Measurements from ENCODE around the gene SLC43A1.
"Not testable (repeated sequence)": the region's sequence is repeated elsewhere in the genome, so short reads cannot be mapped to it uniquely, and the experiment has no call there.

Gene SLC43A1

DNA sequence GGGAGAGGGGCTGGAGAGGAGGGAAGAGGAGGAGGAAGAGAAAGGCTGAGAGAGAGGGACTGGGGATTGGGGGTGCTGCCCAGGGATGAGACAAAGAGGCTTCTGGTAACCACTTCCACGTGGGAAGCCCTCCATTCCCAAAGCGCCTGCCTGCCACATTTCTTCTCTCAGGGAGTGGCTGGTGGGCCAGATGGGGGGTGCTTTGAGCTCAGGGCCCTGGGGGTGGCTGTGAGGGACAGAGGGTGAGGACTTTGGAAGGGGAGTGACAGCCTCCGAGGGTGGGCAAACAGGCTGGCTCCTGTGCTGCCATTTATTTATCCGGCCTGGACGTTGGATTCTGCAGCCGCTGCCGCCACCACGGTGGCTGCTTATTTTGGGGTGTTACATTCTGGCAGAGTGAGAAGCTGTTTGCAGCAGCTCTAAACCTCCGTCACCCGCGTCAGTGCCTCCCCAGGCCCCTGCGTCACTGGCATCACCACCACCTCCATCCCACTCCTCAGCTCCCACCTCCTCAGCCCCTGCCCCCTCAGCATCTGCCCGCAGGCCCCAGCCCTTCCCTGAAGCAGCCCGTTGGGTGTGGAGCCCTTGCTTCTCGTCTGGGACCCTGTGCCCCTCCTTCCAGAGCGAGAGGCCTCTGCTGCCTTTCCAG lies 53.5 kb downstream of the SLC43A1 start:
- DNase-seq (ENCODE audit: low read depth in 1 of 2, low spot score in 1 of 2), result no peak

DNA sequence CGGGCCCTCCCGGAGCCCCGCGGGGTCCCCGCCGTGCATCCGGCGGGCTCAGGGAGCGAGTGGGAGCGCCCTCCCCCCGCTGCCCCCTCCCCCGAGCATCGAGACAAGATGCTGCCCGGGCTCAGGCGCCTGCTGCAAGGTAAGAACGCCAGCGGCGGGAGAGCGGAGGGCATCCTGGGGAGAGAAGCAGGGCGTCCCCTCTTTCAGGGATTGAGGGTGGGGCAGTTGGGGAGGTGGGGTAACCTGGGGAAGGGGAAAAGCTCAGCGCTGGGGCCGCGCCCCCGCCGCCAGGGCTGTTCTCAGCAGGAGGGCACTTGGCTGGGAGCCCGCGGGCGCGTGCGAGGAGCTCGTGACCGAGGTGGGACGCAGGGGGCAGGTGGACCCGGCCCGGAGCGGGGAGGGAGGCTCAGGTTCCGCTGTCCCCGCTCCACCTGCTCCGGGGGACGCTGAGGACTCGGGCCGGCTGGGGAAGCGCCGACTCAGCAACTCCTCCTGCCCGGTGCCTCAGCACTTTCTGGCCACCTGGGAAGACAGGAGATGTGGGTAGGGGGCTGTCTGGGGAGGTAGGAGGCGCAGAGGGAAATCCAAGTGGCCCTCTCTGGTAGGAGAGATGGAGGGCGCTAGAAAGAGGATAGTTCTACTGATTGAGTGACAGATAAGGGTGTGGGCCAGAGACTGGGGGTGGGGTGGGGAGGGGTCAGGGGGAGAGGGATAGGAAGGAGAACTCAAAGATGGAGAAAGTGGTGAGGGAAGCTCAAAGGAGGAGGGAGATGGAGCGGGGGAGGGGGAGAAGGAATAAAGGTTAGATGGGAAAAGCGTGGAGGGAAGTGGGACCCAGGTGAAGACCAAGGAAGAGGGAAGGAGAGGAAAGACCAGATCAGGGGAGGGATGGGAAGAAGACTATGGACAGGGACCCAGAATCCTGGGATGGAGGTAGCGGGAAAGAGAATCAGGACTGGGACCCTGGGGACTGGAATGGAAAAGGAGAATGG lies 54.4 kb downstream of the SLC43A1 start:
- DNase-seq (ENCODE audit: low read depth in 1 of 2, low spot score in 1 of 2), result no peak

DNA sequence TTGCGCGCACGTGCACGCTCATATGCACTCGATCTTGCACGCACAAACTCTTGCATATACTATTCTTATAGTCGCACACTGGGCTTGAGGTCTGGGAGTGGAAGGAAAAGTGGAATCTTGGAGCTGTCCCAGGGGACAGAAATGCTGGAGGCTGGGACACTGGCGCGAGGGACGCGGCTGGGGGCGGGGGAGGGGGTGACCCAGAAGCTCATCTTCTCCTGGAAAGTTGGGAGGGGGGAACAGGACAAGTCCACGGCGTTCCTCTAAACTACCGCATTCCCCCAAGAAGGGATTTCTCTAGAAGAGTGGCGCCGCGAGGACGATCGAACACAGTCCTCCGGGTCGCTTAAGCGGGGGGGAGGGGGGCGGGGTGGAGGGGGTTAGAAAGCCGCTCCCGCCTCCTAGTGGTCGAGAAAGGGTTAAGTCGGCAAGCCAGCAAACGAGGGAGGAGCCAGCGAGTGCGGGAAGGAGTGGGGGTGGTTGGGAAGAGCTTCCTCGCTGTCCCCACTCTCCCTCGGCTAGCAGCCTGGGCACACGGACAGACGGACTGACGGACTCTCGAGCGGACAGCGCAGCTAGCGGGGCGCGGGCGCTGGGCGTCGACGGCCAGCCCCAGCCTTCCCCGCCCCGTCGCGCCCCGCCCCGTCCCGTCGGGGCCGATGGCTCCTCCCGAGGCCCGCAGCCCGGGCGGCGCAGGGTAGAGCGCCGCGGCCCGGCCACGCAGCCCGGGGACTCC lies 55.3 kb downstream of the SLC43A1 start, which contains the start of gene RTN4RL2:
Gene RTN4RL2, plus strand, starts transcription at position 507 of the 736 bp plus-strand sequence. CDS start 338 bp downstream, outside the sequence.
- DNase-seq (ENCODE audit: low read depth in 1 of 2, low spot score in 1 of 2), result no peak

DNA sequence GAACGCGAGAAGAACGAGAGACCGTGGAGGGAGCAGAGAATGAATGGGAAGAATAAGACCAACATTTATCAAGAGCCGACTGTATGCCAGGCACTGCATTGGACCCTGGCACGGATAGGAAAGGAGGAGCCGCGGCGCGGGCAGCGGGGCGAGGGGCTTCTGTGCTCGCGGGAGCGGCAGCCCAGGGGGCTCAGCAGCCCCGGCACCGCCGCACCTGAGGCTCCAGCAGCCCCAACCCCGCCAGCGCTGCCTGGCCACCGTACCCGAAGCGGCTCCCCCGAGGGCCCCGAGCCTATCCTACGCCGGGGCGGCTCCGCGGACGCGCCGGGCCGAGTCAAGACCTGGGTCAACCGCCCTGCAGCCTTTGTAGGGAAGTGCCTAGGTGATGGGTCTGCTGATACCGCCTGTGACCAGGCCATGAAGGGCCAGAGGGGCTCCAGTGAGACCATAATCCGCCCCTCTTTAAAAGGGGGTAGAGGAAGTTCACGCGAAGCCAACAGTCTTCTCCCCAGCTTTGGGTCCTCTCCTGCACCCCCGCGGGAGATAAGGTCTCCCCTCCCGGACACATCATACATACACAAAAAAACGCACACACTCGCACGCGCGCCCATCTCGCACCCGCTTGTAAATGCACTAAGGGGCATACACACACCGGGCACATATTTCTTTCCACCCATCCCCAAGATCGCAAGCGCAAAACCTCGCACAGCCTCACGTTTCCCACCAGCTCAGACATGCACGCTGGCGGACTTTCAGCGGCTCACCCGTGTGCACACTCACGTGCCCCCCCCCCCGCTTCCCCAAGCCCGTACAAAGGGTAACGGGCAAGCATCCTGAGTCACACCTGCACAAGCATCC lies 56.1 kb downstream of the SLC43A1 start:
- no peak for DNase-seq (ENCODE audit: low read depth in 1 of 2, low spot score in 1 of 2)

DNA sequence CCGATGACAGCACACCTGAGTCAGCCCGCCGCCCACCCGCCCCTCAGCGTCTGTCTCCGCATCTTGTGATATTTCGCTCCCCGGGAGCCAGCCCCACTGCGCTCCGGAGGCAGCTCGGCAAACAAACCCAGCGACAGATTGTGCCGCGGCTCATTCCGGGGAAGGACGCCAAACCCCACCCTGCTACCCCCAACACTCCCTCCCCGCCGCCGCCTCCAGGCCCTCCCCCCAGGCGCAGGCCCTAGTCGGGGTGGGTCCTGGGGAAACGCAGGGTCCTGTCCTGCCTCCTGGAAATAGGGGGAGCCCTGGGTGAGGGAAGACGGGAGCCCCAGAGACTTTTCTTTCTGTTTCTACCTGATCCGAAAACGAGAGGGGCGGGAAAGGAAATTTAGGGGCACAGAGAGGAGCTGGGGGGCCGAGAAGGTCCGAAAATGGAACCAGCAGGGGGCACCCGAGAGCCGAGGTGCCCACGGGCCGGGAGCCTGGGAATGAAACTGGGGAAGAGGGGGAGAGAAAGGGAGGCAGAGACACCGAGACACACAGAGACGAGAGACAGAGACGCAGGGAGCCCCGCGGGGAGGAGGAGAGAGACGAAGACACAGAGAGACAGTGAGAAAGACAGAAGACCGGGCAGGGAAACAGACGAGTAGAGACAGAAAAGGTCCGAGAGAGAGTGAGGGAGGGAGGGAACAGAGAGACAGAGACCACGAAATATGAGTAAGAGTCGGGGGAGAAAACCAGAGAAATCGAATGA lies 56.9 kb downstream of the SLC43A1 start:
- DNase-seq (ENCODE audit: low read depth in 1 of 2, low spot score in 1 of 2), result peak in 1 of 2 donors; percentile 37

DNA sequence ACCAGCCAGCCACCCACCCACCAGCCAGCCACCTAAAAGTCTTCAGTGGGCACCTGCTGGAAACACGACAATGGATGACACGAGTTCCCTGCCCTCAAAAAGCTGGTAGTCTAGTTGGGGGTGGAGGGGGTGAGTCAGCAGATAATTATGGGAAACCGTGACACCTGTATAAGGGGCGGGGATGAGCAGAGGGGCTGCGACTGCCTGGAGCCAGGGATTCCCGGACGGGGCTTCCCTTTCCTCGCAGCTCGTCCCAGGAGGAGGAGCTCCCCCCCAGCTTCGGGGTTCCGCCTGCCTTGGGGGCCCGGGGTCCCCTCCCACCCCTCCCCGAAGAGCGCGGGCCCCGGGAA lies 57.5 kb downstream of the SLC43A1 start:
- DNase-seq (ENCODE audit: low read depth in 1 of 2, low spot score in 1 of 2), result no peak

- DNase-seq (ENCODE audit: low read depth in 1 of 2, low spot score in 1 of 2), result no peak
Measured at GRCh38 chr11:57457643-57458023, 57.9 kb downstream of the SLC43A1 start.

DNA sequence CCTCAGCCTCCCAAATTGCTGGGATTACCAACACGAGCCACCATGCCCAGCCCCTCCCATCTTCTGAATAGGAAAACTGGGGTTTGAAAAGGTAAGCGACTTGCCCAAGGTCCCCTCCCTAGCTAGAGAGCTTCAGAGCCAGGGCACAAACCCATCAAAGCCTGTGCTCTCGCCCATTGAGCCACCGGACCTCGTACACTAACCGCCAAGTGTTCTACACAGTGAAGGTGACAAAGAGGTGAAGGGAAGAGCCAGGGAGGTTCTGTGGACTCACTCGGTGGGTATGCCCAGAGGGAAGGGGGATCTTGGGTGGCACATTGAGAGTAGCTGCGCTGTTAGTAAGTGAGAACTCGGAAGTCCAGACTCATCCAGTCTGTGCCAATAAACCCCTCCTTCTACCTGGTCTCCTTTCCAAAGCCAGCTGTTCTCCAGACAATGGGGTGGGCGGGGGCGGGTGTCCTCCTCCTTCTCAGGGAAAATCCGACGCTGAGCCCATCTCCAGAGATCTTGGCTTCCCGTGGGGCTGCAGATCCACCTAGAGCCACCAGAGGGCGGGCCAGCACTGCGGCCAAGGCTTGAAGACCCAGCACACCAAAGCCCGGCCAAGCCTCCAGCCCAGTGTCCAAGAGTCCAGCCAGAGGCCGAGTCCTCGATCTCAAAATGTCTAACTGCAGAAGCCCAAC lies 58.4 kb downstream of the SLC43A1 start:
- peak; percentile 53 to 60 for DNase-seq (ENCODE audit: low read depth in 1 of 2, low spot score in 1 of 2)

DNA sequence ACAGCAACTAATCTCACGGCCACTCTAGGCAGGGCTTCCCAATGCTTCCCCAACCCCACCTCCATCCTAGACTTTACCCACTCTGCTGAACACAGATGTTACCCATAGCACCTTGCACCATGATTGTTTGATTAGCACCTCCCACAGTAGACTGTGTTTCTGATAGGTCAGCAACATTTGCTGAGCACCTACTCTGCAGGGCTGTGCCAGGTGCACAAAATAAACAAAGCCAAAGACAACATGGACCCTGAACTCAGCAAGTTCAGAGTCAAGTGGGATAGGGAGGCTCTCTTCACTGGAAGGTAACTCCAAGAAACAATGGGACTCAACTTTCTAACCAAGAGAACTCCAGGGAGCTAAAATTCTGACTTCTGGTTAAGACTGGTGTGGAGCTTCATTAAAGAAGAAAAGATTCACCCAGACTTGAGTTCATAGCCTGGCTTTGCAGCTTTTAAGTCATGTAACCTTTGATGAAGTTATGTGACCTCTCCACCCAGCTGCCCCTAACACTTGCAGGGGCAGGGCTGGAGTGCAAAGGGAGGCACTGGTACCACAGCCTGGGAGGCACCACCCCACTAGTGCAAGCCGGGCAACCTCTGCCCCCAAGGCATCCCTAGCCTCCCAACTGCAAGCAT lies 61.8 kb downstream of the SLC43A1 start:
- no peak for DNase-seq (ENCODE audit: low read depth in 1 of 2, low spot score in 1 of 2)

DNA sequence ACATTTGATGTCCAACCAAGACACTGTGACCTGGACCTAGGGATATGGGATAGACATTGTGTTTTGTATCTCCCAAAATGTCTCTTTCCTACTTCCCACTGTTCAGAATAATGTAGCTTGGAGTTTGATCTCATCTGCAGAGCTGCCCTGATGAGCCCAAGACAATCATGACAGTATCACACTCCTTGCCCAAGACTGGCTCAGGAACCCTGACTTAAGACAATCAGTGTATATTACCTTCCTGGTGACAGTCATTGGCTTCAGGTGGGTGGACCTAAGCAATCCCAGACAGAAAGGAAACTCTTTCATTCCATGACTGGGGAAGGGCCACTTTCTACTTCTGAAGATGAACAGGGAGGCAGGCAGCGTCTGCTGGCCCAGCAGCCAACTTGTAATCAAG lies 69.4 kb downstream of the SLC43A1 start:
- no peak for DNase-seq (ENCODE audit: low read depth in 1 of 2, low spot score in 1 of 2)

- not testable (repeated sequence) for DNase-seq (ENCODE audit: low read depth in 1 of 2, low spot score in 1 of 2)
Measured at GRCh38 chr11:57445122-57445394, 70.4 kb downstream of the SLC43A1 start.

DNA sequence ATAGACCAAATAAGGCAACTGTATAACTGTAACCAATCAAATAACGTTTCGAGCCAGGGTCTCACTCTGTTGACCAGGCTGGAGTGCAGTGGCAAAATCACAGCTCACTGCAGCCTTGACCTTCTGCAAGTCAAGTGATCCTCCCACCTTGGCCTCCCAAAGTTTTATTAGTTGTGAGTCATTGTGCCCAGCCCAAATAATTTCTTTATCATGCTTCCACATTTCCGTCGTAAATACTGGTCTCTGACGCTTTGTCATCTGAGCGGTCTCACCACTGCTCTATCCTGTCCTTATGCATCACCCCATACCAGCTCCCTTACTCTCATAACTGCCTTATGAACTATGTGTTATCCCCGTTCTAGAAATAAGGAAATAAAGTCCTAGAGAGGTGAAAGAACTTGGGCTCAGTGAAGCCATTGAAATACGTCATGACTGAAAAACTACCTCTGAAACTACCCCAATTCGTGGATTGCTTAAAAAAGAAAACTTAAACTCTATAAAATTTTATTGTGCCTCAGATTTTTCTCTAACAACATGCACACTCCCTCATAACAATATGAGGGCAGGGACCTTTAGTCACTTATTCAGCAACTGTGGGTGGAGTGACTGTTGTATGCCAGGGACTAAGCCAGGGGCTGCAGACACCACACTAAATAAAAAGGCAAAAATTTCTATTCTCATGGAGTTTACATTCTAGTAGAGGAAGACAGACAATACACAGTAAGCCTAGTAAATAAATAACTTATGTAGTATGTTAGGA lies 71.0 kb downstream of the SLC43A1 start:
- DNase-seq (ENCODE audit: low read depth in 1 of 2, low spot score in 1 of 2), result no peak

DNA sequence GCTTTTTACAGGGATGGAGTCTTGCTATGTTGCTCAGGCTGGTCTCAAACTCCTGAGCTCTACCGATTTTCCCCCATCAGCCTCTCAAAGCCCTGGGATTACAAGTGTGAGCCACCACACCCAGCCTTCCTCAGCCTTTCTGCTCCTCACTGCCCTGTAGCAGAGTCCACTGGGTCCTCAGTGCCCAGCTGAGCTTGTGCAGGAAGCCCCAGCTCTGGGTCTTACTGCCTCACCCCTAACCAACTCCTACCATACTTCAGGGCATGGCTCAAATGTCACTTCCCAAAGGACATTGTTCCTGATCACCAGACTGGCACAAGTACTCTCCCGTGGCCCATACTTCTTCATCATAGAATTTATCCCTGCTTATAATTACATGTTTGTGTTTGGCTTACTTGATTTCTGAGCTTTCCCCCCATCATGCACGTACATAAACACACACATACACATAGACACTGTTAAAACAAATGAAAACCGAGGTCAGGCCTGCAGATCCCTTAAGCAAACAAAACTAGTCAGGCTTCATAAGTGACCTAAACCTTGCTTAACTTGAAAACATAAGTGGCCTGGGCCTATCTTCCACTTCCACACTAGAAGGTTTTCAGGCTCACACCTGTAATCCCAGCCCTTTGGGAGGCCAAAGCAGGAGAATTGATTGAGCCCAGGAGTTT lies 74.6 kb downstream of the SLC43A1 start:
- DNase-seq (ENCODE audit: low read depth in 1 of 2, low spot score in 1 of 2), result no peak

GRCh38 chr11:57439786-57440185 lies 75.7 kb downstream of the SLC43A1 start:
- DNase-seq (ENCODE audit: low read depth in 1 of 2, low spot score in 1 of 2), result no peak

DNA sequence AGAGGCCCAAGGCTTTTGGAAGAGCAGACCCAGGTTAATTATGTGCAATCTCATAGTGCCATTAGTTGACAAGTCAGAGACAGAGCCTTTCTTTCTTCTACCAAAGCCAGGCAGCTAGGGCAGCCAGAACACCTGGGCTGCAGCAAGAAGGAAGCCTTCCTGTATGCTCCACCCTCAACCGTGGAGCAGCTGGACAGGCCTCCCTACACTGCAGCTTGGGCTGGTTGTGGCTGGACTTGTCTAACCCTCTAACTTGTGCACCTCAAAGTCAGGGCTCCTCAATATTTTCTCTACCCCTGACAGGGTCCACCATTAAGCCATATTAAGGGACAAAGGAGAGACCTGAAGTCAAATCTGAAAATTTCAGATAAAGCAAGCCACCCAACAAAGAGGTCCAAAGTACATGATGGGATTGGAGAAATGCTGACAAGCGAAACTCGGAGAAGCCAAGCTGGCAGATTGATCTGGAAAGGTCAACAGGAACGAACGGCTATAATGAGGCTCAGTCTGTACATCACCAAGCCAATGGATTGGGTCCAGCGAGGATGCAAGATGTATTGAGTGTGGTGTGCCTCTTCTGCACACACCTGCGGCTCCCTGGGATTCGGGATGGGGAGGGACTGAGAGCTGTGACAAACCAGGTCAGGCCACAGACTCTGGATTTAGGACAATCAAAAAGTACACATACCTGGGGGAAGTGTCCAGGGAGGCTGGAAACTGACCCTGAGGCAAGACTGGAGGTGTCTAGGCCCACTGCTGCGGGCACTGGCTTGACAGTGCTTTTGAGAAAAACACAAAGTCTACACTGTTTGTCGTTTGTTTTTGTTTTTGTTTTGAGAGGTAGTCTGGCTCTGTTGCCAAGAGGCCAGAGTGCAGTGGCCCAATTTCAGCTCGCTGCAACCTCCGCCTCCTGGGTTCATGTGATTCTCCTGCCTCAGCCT lies 76.9 kb downstream of the SLC43A1 start:
- no peak for DNase-seq (ENCODE audit: low read depth in 1 of 2, low spot score in 1 of 2)

GRCh38 chr11:57436031-57436430 lies 79.5 kb downstream of the SLC43A1 start:
- DNase-seq (ENCODE audit: low read depth in 1 of 2, low spot score in 1 of 2), result no peak
